Hepatocyte (in vitro differentiated cells): ENCODE data around the gene CACNA1F. TPM values are rescaled to one million over a fixed set of nuclear protein-coding genes. Genes with fewer than 3 reads are reported as not detected.

Experiments
- DNase-seq: peaks from one replicate; pipeline ENCODE4 v3.0.0-alpha.2; 2016; ENCODE audit warnings: low spot score
- H2AFZ ChIP-seq: fragments of 200-600 bp; sonication (generic); 2 replicates; pipeline ENCODE4 v1.6.0; 2016; ENCODE audit warnings: antibody characterized with exemption, mild to moderate bottlenecking
- H3K27ac ChIP-seq: fragments of 200-600 bp; sonication (generic); 2 replicates; pipeline ENCODE4 v1.5.1; 2016; ENCODE audit warnings: mild to moderate bottlenecking
- H3K27me3 ChIP-seq: fragments of 200-600 bp; sonication (generic); 2 replicates; pipeline ENCODE4 v1.6.1; 2016
- H3K36me3 ChIP-seq: fragments of 200-600 bp; sonication (generic); replicated peaks from 2 replicates; pipeline ENCODE4 v1.5.1; 2016; ENCODE audit warnings: low read depth; ENCODE audit not compliant: insufficient read depth
- H3K4me1 ChIP-seq: fragments of 200-600 bp; sonication (generic); 2 replicates; pipeline ENCODE4 v1.5.1; 2016; ENCODE audit warnings: mild to moderate bottlenecking, moderate library complexity; ENCODE audit not compliant: insufficient read depth
- H3K4me2 ChIP-seq: fragments of 200-600 bp; sonication (generic); 2 replicates; pipeline ENCODE4 v1.6.0; 2016
- H3K4me3 ChIP-seq: fragments of 200-600 bp; sonication (generic); 2 replicates; pipeline ENCODE4 v1.5.1; 2016; ENCODE audit warnings: mild to moderate bottlenecking
- H3K79me2 ChIP-seq: fragments of 200-600 bp; sonication (generic); 2 replicates; pipeline ENCODE4 v1.6.0; 2017; ENCODE audit warnings: mild to moderate bottlenecking
- H3K9me2 ChIP-seq: fragments of 200-600 bp; sonication (generic); replicated peaks from 2 replicates; pipeline ENCODE4 v1.6.0; 2017; ENCODE audit warnings: mild to moderate bottlenecking; ENCODE audit not compliant: insufficient read depth
- H3K9me3 ChIP-seq: fragments of 200-600 bp; sonication (generic); 2 replicates; pipeline ENCODE4 v1.5.1; 2016; ENCODE audit warnings: low read depth, mild to moderate bottlenecking
- H4K20me1 ChIP-seq: fragments of 200-600 bp; sonication (generic); 2 replicates; pipeline ENCODE4 v1.6.0; 2016; ENCODE audit warnings: mild to moderate bottlenecking; ENCODE audit not compliant: insufficient read depth, poor library complexity, severe bottlenecking
- CTCF ChIP-seq: fragments of 200-600 bp; sonication (generic); IDR thresholded peaks from 2 replicates; pipeline ENCODE4 v1.5.1; 2016; ENCODE audit warnings: antibody characterized with exemption, mild to moderate bottlenecking; ENCODE audit not compliant: poor library complexity
- EZH2 ChIP-seq: fragments of 200-600 bp; sonication (generic); IDR thresholded peaks from 2 replicates; pipeline ENCODE4 v1.6.1; 2016; ENCODE audit warnings: antibody characterized with exemption, mild to moderate bottlenecking, borderline replicate concordance
- EZH2phosphoT487 ChIP-seq: fragments of 200-600 bp; sonication (generic); IDR thresholded peaks from one replicate; pipeline ENCODE4 v1.6.1; 2018; ENCODE audit warnings: antibody characterized with exemption, mild to moderate bottlenecking, low read depth, moderate library complexity; ENCODE audit not compliant: unreplicated experiment, severe bottlenecking
- WGBS: methylation state at CpG from one replicate; pipeline ENCODE4 v1.1.6; 2016; ENCODE audit warnings: low lambda C conversion rate; ENCODE audit errors: missing lambda C conversion rate; 5-methylcytosine and 5-hydroxymethylcytosine counted together
- polyA plus RNA-seq: library from polyadenylated mRNA; unstranded; fragments of >200 nt; fragmentation: Nextera tagmentation; extraction: Ambion mirVana; gene quantifications from 2 replicates; pipeline ENCODE4 v1.2.1, GENCODE V29; 2016
- total RNA-seq: library from RNA; depleted of rRNA; stranded (reverse); fragments of >200 nt; gene quantifications from 2 replicates; pipeline ENCODE4 v1.2.3, GENCODE V29; 2014

The CACNA1F gene
- total and polyA plus RNA-seq, 2 experiments from 2014 or later, result 0.27 to 1.6 TPM

- TF ChIP-seq EZH2phosphoT487, result no peak
- TF ChIP-seq CTCF, result no peak
- no peak for TF ChIP-seq EZH2
- no peaks in the 10 kb centered on the region for H4K20me1 ChIP-seq
- no peaks in the 10 kb centered on the region for H3K9me2 ChIP-seq
- H3K36me3 ChIP-seq, result no peaks in the 10 kb centered on the region
- no peak overlapping the region for H3K4me3 ChIP-seq
- H3K27ac ChIP-seq, result no peak overlapping the region
- H3K4me1 ChIP-seq, result no peaks in the 10 kb centered on the region
- H3K4me2 ChIP-seq, result no peak overlapping the region
- no peaks in the 10 kb centered on the region for H3K27me3 ChIP-seq
- DNase-seq, result no peak
- 76% methylated on average over 19 of the region's 19 CpGs for WGBS
- no peaks in the 10 kb centered on the region for H3K9me3 ChIP-seq
- H3K79me2 ChIP-seq, result peaks cover 13% of the 10 kb centered on the region
- no peak overlapping the region for H2AFZ ChIP-seq
These were observed 43.8 kb upstream of the CACNA1F start for GRCh38 chrX:49276671-49277534.

GRCh38 chrX:49276207-49276606 lies 43.1 kb upstream of the CACNA1F start:
- Histone ChIP-seq H3K4me3 (no peak overlapping the region), H3K27me3 (no peaks in the 10 kb centered on the region), H4K20me1 (no peaks in the 10 kb centered on the region), H2AFZ (no peak overlapping the region), H3K4me2 (no peak overlapping the region), H3K9me3 (no peaks in the 10 kb centered on the region), H3K4me1 (peaks cover 3% of the 10 kb centered on the region), H3K27ac (no peak overlapping the region), H3K36me3 (no peaks in the 10 kb centered on the region), H3K9me2 (no peaks in the 10 kb centered on the region), H3K79me2 (peaks cover 20% of the 10 kb centered on the region)
- TF ChIP-seq EZH2phosphoT487 (no peak), CTCF (no peak), EZH2 (no peak)
- 81% methylated on average over 1 of the region's 1 CpG for WGBS
- no peak for DNase-seq

GRCh38 chrX:49273181-49273727 lies 40.1 kb upstream of the CACNA1F start:
- Histone ChIP-seq H3K4me3 (no peak overlapping the region), H3K36me3 (no peaks in the 10 kb centered on the region), H3K79me2 (peaks cover 33% of the 10 kb centered on the region), H3K27me3 (no peaks in the 10 kb centered on the region), H4K20me1 (no peaks in the 10 kb centered on the region), H3K27ac (no peak overlapping the region), H3K4me1 (peaks cover 6% of the 10 kb centered on the region), H3K9me2 (no peaks in the 10 kb centered on the region), H3K4me2 (peak overlapping the region; percentile 88), H2AFZ (no peak overlapping the region), H3K9me3 (no peaks in the 10 kb centered on the region)
- no peak for DNase-seq
- WGBS, result 88% methylated on average over 8 of the region's 8 CpGs
- TF ChIP-seq EZH2phosphoT487 (no peak), EZH2 (no peak), CTCF (no peak)
